ENCODE data around the gene TACC3.

The TACC3 gene

DNA sequence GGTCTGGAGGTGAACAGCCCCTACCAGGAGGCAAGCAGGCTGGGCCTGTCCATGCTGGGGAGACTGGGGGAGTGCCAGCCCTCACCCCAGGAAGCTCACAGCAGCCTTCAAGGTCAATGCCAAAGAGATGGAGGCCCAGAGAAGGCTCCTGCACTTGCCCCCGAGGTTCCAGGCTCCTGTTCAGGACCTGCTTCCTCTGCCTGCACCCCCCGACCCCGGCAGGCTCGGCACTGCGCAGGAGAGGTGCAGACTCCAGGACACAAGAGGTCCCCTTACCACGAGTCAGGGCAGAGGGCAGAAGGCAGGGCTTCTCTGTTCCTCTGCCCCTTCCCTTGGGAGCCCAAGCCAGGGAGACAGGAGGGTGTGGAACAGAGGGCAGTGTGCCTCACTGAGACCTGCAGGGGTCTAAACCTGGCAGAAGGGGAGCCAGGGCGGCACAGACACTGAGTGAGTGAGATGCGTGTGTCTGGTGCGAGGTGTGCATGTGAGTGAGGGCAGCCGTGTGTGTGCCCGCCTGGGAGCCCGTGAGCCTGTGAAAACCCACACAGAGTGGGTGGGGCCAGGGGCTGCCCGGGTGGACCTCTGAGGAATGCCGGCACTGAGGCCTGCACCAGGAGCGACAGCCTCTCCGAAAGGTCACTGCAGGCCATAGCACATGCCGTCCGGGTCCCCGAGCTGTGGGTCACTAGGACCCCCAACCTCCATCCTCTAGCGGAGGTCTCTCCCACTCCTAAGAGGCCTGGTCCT lies 41.1 kb downstream of the TACC3 start:
- no peak for DNase-seq

DNA sequence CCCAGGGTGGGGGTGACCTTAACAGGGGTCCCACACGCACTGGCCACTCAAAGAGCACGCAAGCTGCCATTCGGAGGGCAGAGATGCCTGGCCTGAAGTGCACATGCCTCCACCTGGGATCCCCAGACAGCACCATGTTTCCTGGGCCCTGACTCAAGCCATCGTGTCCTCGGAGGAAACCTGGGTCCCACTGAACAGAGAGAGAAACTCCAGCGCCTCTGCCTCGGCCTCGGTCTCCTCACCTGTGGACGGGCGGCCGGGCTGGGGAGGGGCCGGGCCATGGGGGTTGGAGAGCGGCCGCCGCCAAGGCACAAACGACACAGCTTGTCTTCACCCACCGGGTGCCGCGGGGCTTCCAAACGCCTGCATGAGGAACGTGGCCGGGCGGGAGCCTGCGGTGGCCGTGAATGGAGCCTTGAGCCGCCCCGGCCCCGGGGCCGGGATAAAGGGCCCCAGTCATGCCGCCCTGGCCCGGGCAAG lies 41.8 kb downstream of the TACC3 start:
- DNase-seq = no peak

DNA sequence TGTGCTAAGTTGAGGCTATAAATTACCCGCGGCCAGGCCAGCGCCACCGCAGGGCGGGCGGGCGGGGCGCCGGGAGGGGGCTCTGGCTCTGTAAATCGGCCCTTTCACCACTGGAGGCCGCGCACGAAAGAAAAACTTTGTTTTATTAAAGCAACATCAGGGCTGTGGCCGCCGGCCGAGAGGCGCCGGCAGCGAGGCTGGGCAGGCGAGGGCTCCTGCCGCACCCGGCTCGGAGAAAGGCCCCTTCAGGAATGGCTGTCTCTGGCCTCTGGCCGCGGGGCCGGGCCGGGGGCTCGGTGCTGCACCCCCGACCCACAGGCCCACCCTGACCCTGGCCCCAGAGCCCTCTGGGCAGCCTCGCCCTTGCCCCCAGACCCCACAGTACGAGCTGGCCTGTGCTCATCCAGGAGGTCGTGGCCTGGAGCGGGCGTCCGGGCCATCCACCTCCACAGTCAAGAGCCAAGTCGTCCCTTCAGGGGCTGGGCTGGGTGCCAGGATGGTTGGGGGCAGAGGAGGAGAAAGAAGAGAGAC lies 42.3 kb downstream of the TACC3 start:
- no peak for DNase-seq

DNA sequence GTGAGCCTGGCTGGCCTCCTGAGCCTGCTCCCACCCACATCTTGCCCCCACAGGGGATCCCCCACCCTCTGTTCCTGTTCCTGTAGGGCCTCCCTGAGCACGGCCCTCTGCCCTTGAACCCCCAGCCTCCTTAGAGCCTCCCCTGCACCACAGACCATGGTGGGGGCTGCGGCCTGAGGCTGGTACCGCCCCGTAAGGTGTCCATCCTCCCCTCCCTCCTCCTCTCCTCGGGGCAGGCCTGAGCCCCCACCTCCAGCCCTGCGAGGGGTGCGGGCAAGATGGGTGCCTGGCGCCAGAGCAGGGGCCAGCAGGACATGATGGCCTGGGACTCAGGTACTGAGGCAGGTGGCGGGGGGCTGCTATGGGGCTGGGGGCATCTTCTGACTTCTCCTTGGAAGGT lies 43.3 kb downstream of the TACC3 start:
- DNase-seq = no peak

DNA sequence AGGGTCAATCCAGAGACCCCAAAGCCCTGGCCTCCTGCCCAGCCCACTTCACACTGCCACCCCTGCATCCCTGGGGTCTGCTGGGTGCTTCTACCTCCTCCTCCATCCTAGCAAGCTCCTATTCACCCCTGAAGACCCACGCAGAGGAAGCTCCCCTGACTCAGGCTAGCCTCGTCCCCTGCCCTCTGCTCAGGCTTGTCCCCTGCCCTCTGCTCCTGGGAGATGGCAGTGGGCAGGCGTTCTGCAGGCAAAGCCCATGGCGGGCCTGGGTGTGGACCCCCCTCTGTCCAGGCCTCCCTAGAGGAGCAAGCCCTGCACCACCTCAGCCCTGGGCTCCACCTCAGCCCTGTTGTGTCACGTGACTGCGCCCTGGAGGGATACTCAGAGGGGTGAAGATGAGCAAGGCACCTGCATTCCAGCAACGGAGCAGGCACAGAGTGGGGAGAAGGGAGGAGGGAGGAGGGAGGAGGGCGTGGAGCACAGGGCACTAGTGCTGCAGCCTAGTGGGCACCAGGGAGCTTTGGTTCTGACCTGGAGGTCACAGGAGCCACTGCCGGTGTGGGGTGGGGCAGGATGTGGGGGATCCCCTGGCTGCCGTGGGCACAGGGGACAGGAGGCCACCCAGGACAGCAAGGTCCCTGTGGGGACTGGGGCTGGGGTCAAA lies 44.2 kb downstream of the TACC3 start:
- no peak for DNase-seq

DNA sequence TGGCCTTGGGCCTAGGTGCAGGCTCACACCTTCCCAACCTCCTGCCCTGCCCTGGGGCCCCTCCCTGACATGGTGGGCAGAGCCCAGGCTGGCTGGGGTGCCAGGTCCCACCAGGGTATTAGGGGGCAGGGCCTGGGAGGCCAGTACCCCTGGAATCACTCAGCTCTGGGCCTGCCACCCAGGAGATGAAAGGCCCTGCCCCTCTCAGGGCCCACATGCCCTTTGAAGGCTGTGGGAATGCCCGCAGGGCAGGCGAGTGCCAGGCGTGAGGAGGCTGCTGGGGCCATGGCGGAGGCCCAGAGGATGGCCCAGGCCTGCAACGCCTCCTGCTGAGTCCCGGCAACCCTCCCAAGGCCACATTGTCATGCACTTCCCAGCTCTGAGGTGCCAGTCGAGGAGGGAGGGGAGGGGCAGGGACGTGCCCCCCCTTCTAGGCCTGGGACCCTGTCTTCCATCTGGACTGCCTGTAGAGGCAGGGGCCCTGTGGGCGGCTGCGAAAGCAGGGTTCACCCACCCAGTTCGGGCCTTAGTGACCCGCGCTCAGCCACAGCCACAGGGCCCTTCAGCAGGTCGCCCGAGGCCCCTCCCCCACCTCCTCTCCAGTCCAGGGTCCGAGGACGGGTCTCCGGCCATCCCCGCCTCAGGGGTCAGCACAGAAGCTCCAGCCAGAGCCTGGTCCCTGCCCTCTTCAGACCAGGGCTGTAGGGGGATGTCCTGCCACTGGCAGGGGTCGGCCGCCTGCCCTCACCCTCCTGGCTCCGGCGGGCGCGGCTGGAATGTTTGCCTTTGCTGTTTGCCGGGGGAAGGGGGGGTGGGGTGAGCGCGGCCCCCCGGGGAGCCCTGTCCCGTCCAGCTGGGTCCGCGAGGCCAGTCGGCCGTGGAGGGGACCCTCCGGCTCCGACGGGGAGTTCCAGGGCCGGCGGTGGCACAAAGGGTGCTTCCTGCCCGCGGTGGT lies 45.1 kb downstream of the TACC3 start:
- no peak for DNase-seq

DNA sequence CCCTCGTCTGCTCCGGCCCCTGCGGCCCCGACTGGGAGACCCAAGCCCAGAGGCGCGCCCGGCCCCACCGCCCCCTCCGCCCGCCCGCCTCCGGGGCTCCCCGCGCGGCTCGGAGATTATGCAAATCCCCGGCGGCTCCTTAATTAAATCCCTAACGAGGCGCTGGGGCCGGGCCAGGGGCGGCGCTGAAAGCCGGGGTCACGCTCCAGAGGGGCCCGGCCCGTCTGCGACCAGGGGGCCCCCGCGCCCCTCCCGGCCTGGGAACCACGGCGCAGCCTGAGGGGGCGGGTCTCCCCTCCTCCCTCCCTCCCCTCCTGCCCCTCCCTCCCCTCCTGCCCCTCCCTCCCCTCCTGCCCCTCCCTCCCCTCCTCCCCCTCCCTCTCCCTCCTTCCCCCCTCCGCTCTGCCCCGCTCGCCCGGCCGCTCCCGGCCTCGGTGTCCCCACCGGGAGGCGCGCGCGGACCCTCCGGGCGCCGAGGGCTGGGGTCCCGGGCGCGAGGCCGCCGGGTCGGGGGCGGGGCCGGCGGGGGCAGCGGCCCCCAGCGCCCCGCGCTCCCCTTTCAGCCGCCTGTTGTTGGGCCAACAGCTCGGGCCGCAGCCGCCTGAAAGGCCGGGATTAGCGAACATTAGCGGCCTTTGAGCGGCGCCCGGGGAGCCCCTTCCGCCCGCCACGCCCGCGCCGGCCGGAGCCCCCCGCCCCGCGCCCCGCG lies 45.9 kb downstream of the TACC3 start:
- peak in 1 of 2 donors; percentile 10 for DNase-seq

DNA sequence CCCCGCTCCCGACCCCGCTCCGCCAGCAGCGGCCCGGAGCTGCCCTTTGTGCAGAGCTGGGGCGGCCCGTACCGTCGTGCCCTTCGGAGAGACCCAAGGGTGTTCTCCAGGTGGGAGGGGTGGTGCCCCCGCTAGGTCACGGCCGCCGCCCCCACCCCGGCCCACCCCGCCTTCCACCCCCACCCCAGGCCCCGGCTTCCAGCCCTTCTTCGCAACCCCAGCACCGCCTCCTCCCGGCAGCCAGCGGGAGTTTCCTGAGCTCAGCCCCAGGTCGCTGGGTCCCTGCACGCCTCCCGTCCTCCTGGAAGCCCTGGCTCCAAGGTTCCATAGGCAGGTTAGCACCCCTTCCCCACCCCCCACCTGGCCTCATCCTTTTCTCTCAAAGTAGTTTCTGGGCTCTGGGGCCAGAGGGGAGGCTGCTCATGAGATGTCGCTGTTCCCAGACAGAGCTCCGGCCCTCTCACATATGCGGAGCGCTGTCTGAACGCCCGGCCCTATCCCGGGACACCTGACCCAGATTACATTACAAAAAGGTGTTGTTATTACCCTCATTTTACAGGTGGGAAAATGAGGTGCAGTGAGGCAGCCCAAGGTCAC lies 46.5 kb downstream of the TACC3 start:
- peak in 1 of 2 donors; percentile 12 for DNase-seq

DNA sequence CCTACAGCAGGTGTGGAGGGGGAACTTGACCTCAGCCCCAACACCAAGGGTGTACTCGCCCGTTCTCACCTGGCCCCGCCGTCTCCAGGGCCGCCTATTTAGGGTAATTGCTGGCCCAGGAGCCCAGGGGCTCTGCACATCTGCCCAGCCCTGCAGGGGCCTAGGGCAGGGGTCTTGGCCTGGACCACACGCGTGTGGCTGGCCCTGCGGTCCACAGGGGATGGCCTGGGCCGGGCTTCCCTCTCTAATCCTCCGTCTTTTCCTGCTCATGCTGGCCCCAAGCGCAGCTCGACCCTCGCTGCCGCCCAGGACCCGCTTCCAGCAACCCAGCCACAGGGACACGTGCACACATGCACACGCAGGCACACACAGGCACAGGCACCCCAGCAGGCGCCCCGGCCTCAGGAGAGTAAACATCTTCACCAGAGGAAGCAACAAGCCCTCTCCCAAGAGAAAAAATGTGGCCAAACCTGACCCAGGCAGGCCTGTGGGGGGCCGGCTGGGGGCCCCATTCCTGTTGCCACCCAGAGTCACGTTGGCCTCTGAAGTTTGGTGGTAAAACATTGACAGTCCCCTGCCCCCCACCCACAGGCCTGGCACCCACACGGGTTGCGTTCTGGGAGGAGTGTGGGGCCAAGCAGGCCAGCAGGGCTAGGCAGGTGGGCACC lies 47.2 kb downstream of the TACC3 start:
- DNase-seq = no peak

DNA sequence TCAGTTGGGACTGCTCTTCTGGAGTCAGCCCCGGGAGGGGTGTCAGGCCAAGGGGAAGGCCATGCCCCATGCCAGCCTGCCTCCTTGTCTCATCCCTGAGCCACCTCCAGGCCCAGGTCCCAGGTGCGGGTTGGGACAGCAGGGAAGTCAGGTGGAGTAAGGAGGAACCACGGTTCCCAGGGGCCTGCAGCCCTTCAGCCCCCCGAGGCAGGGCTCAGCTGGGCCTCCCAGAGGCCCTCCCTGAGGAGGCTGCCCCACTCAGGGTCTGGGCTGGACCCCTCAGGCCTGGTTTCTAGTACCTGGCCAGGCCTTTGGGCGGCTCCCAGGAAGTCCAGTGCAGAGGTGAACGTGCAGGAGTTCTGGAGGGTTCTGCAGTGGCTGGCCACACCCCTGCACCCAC lies 48.4 kb downstream of the TACC3 start:
- DNase-seq = no peak

DNA sequence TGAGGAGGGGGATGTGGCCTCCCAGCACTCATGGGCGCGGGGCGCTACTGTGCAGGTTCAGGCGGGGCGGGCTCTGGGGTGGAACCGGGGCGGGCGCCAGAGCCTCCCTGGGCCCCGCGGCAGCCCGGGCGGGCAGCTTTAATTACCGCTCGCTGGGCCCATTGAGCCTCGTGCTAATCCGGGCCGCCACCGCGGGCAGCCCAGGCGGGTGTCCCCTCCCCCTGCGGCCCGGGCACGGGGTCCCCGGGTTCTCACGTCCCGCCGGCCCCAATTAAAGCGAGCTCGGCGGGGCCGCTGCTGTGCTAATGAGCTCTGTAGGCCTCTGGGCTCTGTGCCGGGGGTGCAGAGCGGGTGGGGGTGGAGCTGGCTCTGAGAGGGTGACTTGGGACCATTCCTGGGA lies 48.9 kb downstream of the TACC3 start:
- DNase-seq = no peak

DNA sequence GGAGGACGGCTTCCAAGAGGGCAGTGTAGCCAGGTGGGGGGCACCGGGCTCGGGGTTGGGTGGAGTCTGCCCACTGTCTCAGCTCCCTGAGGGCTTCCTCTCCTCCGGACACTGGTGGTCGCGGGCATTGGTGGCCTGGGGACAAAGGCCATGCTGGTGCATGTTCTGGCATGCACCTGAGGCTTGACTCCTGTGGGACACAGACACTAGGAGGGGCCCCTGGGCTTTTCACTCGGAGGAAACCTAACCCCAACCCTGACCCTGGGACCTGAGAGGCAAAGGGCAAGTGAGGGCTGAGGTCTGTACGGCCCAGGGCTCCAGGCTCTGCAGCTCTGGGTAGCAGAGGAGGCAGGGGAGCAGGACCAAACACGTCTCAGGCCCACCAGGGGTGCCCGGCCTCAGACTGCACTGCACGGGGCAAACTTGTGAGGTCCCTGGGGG lies 49.5 kb downstream of the TACC3 start:
- DNase-seq = no peak

DNA sequence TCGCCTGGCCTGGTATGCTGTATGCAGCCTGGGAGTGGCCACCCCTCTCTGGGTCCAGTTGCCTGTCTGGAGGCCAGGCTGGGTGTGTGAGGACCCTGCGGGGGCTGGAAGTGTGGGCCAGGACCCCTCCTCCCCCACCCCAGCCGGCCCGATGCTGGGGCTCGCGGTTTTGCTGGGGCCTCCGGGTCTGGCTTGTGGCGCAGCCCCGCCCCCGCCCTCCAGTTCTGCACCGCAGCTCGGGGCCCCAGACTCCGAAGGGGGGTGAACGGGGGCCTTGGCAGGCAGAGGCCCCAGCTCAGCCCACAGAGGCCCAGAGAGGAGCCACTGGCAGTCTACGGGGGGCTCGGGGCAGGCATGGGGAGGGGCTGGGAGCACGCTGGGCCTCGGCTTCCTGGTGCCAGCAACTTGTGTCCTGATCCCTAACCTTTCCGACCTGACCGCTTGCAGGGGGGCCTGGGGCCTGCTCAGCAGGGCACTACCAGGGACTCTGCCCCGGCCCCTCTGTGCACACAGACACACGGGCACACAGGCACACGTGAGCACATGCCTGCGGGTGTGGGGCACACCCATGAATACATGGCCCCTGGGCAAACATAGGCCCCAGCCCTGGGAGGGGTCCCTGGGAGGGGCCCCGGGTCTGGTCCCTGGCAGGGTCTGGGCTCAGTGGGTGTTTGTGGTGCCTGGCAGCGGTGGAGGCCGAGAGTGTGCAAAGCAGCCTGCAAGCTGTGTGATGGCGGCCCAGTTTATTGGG lies 50.4 kb downstream of the TACC3 start:
- DNase-seq = no peak

DNA sequence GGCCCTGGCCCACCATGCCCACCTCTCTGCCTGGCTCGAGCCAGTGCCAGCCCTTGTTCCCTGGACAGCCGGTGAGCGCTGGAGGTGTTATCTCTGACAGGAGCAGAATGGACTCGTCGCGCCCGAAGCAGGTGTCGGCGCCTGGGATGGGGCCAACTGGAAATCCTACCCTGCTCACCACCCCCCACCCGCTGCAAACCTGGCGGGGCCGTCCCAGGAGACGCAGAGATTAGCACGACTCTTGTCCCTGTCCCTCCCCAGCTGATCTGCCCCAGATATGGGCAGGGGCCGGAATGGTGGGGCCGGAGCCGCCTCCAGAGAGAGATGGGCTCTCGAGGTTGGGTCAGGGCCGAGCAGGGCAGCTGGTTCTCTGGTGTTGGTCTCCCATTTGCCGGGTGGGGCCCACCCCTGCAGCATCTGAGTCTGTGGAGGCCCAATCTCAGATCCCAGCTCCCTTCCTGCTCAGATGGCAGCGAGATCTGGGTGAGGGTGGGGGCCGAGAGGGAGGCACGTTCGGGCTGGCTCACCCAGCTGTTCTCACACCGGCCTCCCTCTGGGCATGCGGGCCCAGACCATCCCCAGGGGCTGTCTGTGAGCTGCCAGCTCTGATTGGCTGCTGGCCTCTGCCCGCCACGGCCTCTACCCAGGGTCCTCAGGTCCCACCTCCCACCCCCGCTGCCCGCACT lies 51.7 kb downstream of the TACC3 start:
- no peak for DNase-seq

DNA sequence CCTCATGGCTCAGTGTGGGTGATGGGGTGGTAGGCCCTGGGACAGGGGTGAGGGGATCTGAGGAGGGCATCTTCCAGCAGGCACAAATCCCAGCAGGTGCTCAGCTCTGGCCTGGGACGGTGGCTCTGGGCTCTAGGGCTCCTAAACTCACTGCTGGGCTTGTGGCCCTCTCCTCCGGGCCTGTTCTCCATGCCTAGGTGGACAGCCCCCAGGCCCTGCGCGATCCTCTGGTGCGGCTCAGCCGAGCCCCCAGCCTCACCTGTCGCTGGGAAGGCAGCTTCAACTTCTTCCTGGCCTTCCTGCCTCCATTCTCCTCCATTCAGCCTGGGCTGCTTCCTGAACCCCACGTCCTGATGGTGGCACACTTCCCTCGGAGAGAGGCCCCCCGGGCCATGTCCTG lies 52.4 kb downstream of the TACC3 start:
- DNase-seq = no peak

DNA sequence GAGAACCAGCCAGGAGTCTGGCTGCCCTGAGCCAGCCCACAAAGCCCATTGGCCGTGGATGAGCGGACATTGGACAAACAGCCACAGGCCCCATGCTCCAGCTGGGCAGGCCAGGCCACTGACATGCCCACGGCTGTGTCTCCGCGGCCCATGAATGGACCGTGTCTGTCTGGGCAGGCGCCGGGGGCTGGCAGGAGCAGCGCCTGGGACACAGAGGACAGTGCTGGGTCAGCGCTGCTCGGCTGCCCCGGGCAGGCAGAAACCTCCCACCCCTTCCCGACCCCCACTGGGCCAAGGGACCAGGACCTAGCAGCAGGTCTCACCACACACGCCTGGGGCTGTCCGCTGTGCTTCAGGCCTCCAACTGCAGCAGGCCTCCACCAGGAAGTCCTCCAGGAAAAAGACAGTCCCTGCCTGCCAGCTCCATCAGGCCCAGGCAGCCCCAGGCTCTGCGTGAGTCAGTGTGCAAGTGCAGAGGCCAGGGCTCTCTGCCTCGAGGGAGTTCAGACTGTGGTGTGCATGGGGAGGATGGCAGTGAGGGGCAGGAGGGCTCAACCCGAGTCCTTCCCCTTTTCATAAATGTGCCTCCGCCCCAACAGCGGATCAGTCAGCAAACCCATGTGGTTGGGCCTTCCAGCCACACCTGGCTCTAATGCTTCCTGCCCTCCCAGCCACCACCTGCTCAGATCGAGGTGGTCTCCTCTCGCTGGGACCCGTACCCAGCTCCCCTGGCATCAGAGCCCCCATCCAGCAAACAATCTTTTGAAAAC lies 54.6 kb downstream of the TACC3 start:
- no peak for DNase-seq

DNA sequence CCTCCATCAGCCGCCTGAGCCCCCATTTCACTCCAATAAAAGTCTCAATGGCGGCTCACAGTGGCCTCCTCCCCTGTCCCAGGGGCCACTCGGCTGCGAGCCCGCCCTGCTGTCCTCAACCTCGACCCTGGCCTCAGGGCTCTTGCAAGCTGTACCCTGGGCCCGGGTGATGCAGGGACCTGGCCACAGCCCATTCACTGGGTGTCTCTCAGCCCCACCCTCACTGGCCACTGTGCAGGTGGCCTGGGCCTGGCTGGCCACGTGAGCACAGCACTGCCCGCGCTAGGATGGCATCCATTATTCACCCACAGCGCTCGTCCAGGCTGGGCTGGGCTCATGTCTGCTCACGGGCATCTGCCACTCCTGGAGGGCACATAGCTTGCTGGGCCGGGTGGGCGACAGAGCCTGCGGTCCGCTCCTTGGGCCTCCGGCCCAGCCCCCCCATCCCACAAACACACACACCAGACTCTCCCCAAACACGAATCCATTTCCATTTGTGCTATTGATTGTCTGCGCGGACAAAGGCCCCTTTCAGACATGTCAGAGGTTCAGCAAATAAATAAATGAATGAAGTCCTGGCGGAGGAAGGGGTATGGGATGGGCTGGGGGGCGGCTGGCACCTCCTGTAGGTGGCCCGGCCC lies 55.3 kb downstream of the TACC3 start:
- no peak for DNase-seq

DNA sequence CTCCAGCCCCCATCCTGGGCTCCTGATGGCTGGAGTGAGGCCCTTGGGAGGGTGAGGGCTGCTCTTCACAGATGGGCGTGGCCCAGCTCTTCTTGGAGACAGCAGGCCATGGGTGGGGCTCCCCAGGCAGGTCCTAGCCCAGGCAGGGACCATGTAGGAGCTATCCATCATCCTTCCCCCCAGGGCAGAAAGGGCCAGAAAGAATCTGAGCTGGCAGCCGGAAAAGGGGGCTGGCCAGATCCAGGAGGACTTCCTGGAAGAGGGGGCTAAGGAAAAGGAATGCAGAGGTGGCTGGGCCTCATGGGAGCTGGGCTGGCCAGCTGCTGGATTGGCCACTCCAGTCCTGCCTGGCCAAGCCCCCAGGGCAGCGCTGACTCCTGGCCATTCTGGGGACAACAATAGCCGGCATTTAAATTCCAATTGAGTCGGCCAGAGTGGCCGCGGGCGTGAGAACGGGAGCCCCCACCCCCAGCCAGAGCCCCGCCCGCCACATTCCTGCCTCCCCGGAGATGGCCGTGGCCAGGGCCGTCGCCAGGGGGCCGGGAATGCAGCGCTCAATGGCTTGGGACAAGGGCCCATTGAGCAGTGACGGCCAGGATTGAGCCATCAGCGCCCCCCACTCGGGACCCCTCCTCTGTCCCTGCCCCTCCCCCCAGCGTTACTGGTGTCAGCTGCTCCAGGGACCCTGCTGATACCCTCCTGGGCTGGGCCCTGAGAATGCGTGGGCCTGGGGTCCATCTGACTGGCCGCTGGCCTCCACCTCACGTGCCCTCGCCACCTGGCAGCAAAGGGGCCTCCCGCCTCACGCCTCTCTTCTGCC lies 56.7 kb downstream of the TACC3 start:
- no peak for DNase-seq

All from activated CD4-positive, alpha-beta T cell treated with anti-CD3 and anti-CD28 coated beads for 4 hours (primary cell).